ENCODE results near the gene ARHGAP27. TPM values are rescaled to one million over a fixed set of nuclear protein-coding genes. Genes with fewer than 3 reads are reported as not detected.
A peak's percentile ranks its signal among the peaks of the same experiment; 100 is the strongest.

The ARHGAP27 gene
- total RNA-seq, 2 experiments from 2014 or later = 37.8 to 40.9 TPM

DNA sequence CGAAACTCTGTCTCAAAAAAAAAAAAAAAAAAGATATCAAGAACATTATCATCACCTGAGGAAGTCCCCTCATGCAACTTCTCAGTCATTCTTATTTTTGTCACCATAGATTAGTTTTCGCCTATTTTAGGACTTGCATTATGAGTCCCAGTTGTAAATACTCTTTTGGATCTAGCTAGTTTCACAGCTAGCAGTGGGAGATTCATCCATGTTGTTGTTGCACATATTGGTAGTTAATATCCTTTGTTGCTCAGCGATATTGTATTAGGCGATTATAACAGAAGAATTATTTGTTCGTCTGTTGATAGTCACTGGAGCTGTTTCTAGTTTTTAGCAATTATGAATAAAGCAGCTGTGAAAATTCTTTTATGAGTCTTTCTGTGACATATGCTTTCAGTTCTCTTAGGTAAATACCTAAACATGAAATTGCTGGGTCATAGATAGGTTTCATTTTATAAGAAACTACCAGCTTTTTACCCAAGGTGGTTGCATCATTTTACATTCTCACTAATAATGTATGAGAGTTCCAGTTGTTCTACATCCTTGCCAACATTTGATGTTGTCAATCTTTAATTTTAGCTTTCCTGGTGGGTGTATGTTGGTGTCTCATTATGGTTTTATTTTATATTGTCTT lies 75.2 kb downstream of the ARHGAP27 start:
- CTCF ChIA-PET = interaction anchor here (0.9 to 1.6 kb wide), 7 partner anchors 14 to 222 kb away, joined by 3 to 5 read pairs (median 4); partner anchors contain the start of gene ACBD4
- peaks cover 3% of the 10 kb centered on the region for H3K36me3 Mint-ChIP-seq (ENCODE audit: low read depth)
- POLR2A ChIA-PET = interaction anchor here (0.9 to 2.4 kb wide), 4 partner anchors 28 to 45 kb away, joined by 3 to 11 read pairs (median 4); no protein-coding TSS in a partner anchor

DNA sequence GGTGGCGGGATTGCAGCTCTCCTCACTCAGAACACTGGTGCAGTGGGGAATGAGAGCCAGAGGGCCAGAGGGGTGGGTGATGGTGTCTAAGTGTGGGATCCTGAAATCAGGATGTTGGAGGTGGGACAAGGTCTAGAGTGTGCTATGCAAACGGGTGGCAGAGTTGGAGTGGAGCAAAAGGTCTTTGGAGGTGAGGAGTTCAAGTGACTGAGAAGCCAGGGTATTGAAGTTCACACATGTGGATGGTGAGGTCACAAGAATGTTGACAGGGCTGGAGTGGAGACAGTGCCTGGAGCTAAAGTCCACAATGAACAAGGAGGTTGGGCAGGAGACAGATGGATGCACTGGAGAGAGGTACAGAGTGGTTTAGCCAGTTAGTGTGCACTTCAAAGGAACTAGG lies 77.6 kb downstream of the ARHGAP27 start:
- ATAC-seq = no peak
- ChIA-PET CTCF (interaction anchor here (1.0 kb wide), 1 partner anchor 18 kb away, joined by 3 read pairs; no protein-coding TSS in a partner anchor), POLR2A (no interaction called here)
- Mint-ChIP-seq H3K9me3 (peaks cover 12% of the 10 kb centered on the region), H3K27ac (no peak overlapping the region), H3K4me1 (ENCODE audit: low read depth) (peaks cover 40% of the 10 kb centered on the region), H3K27me3 (peaks cover 5% of the 10 kb centered on the region), H3K4me3 (no peak overlapping the region), H3K36me3 (ENCODE audit: low read depth) (peaks cover 3% of the 10 kb centered on the region)
- no peak for DNase-seq
- TF ChIP-seq, protein P1, sequence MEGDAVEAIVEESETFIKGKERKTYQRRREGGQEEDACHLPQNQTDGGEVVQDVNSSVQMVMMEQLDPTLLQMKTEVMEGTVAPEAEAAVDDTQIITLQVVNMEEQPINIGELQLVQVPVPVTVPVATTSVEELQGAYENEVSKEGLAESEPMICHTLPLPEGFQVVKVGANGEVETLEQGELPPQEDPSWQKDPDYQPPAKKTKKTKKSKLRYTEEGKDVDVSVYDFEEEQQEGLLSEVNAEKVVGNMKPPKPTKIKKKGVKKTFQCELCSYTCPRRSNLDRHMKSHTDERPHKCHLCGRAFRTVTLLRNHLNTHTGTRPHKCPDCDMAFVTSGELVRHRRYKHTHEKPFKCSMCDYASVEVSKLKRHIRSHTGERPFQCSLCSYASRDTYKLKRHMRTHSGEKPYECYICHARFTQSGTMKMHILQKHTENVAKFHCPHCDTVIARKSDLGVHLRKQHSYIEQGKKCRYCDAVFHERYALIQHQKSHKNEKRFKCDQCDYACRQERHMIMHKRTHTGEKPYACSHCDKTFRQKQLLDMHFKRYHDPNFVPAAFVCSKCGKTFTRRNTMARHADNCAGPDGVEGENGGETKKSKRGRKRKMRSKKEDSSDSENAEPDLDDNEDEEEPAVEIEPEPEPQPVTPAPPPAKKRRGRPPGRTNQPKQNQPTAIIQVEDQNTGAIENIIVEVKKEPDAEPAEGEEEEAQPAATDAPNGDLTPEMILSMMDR (IDR thresholded peaks at IDR 0.05) = no peak
- intact Hi-C loops (cut with micrococcal nuclease) = no loop called here

More for the DNA sequence above, 75.2 kb downstream of the ARHGAP27 start:
- Mint-ChIP-seq H3K4me3 (no peak overlapping the region), H3K9me3 (peaks cover 2% of the 10 kb centered on the region), H3K4me1 (ENCODE audit: low read depth) (peaks cover 33% of the 10 kb centered on the region), H3K27me3 (peaks cover 5% of the 10 kb centered on the region), H3K27ac (peak overlapping the region; percentile 15)
- no peak for DNase-seq
- peak; percentile 53 for ATAC-seq
- TF ChIP-seq, protein P1 (IDR thresholded peaks at IDR 0.05) = no peak
- intact Hi-C loops (cut with micrococcal nuclease) = no loop called here

DNA sequence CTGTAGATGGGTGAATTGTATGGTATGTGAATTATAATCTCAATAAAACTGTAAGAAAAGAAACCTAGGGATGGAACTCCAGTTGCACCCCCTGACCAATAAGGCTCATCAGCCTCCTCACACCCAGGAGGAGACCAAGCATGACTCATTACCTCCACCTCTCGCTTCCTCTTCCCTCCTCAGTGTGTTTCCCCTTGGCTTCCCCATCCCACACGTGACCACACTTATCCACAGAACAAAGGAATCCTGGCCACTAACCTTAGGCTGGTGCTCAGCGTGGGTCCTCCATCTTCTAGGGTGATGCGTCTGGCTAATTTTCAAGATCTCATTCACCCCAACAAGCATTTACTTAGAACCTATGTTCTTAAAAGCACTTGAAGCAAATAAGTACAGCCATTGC lies 79.6 kb downstream of the ARHGAP27 start:
- peak; percentile 84 for ATAC-seq
- intact Hi-C loops (cut with micrococcal nuclease) = no loop called here
- Mint-ChIP-seq H3K27me3 (peaks cover 5% of the 10 kb centered on the region), H3K36me3 (ENCODE audit: low read depth) (peaks cover 3% of the 10 kb centered on the region), H3K4me1 (ENCODE audit: low read depth) (peaks cover 37% of the 10 kb centered on the region), H3K4me3 (no peak overlapping the region), H3K27ac (peak overlapping the region; percentile 44), H3K9me3 (peaks cover 12% of the 10 kb centered on the region)
- TF ChIP-seq, protein P1 (IDR thresholded peaks at IDR 0.05) = no peak
- CTCF ChIA-PET = no interaction called here
- POLR2A ChIA-PET = no interaction called here
- DNase-seq = peak; percentile 74

DNA sequence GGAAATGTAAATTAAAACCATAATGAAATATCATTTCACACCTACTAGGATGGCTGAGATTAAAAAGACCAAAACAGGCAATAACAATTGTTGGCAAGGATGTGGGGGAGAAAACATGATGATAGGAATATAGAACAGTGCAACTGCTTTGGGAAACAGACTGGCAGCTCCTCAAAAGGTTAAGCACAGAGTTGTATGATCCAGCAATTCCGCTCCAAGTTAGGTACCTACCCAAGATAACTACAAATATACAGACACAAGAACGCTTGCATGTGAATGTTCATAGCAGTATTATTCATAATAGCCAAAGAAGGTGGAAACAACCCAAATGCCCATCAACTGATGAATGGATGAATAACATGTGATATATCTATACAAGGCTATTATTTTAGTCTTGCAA lies 80.8 kb downstream of the ARHGAP27 start:
- no peak overlapping the region for H3K4me3 Mint-ChIP-seq
- peaks cover 3% of the 10 kb centered on the region for H3K36me3 Mint-ChIP-seq (ENCODE audit: low read depth)
- H3K27me3 Mint-ChIP-seq = peaks cover 5% of the 10 kb centered on the region
- ChIA-PET POLR2A (no interaction called here), CTCF (no interaction called here)
- H3K9me3 Mint-ChIP-seq = peaks cover 12% of the 10 kb centered on the region
- H3K27ac Mint-ChIP-seq = no peak overlapping the region
- peaks cover 29% of the 10 kb centered on the region for H3K4me1 Mint-ChIP-seq (ENCODE audit: low read depth)
- DNase-seq = no peak
- TF ChIP-seq, protein P1 (IDR thresholded peaks at IDR 0.05) = no peak
- no peak for ATAC-seq
- intact Hi-C loops (cut with micrococcal nuclease) = no loop called here

DNA sequence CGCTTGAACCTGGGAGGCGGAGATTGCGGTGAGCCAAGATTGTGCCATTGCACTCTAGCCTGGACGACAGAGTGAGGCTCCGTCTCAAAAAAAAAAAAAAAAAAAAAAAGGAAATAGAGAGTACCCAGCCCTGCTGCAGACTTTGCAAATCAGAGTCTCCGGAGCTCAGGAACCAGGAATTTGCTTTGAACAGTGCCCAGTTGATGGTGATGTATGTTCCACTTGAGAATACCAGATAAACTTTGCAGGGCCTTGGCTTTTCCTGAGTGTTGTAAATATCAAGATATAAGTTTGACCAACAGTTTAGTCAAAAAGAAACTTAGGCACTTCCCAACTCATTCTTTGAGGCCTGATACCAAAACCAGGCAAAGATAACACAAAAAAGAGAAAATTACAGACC lies 85.2 kb downstream of the ARHGAP27 start:
- peaks cover 11% of the 10 kb centered on the region for H3K9me3 Mint-ChIP-seq
- peaks cover 16% of the 10 kb centered on the region for H3K4me1 Mint-ChIP-seq (ENCODE audit: low read depth)
- H3K4me3 Mint-ChIP-seq = no peak overlapping the region
- TF ChIP-seq, protein P1 (IDR thresholded peaks at IDR 0.05) = no peak
- no peaks in the 10 kb centered on the region for H3K36me3 Mint-ChIP-seq (ENCODE audit: low read depth)
- DNase-seq (no peak), ATAC-seq (no peak)
- no peaks in the 10 kb centered on the region for H3K27me3 Mint-ChIP-seq
- CTCF ChIA-PET = no interaction called here
- POLR2A ChIA-PET = interaction anchor here (1.1 kb wide), 1 partner anchor 70 kb away, joined by 4 read pairs; no protein-coding TSS in a partner anchor
- intact Hi-C loops (cut with micrococcal nuclease) = no loop called here
- H3K27ac Mint-ChIP-seq = no peak overlapping the region

All from activated CD8-positive, alpha-beta T cell treated with anti-CD3 and anti-CD28 coated beads for 36 hours (primary cell).